ENCODE results near the gene NFE2L3.

DNA sequence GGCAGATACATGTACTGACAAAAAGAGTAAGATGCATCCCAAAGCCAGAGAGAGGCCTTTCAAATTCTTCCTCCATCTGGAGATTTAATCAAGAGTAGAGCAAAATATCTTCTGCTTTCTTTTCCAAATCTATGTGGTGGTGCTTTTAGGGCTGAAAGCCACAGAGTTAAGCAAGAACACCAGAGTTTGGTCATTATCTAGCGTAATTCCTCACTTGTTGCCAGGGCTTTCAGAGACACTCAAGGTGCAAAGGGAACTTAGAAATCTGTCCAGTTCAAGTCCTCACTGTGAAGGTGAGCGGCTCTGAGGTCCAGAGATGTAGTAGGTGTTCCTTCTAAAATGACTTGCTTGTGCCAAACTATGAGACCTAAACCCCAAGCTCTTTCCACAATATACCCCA lies 10.9 kb upstream of the NFE2L3 start:
- TF ChIP-seq CTCF (IDR thresholded peaks at IDR 0.05), result no peak
- no peak for TF ChIP-seq POLR2A (IDR thresholded peaks at IDR 0.05)

All from esophagus squamous epithelium (tissue), 4 donors.